ENCODE measurements around the gene POLR1H. TPM values are rescaled to one million over a fixed set of nuclear protein-coding genes. Genes with fewer than 3 reads are reported as not detected.
A peak's percentile ranks its signal among the peaks of the same experiment; 100 is the strongest.

Gene POLR1H
- total and polyA plus RNA-seq, 2 experiments from 2014 or later, result 28.1 to 93.6 TPM

- H2AFZ ChIP-seq, result peak overlapping the region; percentile 99
- peak; percentile 80 for ATAC-seq
- peaks cover 72% of the 10 kb centered on the region for H3K27me3 Mint-ChIP-seq (ENCODE audit: insufficient read depth, low read depth, poor library complexity)
These were observed 40.7 kb downstream of the POLR1H start for GRCh38 chr6:30101444-30102413.

DNA sequence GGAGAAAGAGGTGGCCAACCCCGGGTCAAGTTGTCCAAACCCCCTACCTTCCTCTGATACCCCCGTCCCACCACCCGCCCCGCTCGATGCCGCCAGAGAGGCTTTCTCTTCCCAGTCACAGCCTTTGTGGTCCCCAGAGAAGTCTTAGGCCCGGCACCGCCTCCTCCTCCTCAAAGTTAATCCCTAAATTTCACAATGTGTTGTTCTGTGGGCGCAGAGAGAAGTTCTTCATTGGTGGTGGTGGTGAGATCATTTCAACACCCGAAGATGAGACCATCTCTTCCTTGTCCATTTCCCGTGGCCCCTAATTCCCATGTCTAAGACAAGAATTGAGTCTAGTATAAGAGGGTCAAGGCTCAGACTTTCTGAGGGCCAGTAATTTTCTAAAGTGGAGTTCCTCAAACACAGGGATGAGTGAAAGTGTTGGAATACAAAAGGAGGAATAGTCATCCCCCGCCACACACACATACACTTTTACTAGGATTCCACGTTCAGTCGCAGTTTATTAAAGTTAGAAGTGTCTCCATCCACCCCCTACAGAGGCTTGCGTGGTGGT lies 41.4 kb downstream of the POLR1H start:
- Histone ChIP-seq H2AFZ (peak overlapping the region; percentile 58), H3K36me3 (ENCODE audit: insufficient read depth) (no peaks in the 10 kb centered on the region), H3K79me2 (replicated peaks; ENCODE audit: insufficient read depth) (no peaks in the 10 kb centered on the region), H3F3A (replicated peaks; ENCODE audit: low read depth) (peaks cover 5% of the 10 kb centered on the region; the same call in 1 of the 2 replicates), H3K27me3 (ENCODE audit: insufficient read depth) (peaks cover 83% of the 10 kb centered on the region), H3K9me2 (ENCODE audit: insufficient read depth) (no peaks in the 10 kb centered on the region), H3K4me1 (ENCODE audit: insufficient read depth) (peaks cover 28% of the 10 kb centered on the region), H4K20me1 (replicated peaks; ENCODE audit: insufficient read depth) (no peaks in the 10 kb centered on the region), H3K4me2 (peak overlapping the region; percentile 93), H3K4me3 (peak overlapping the region; percentile 78), H3K27ac (ENCODE audit: low read depth) (no peak overlapping the region)
- peak; percentile 7 for ATAC-seq
- H3K36me3 Mint-ChIP-seq (ENCODE audit: low read depth), result no peaks in the 10 kb centered on the region; the same call in 2 of the 3 replicates
- DNase-seq (ENCODE audit: low spot score), result peak; percentile 53
- TF ChIP-seq REST (IDR thresholded peaks at IDR 0.05; ENCODE audit: unreplicated experiment), result no peak
- no peak for TF ChIP-seq ZNF331 (CRISPR knock-in tag; IDR thresholded peaks at IDR 0.05; ENCODE audit: low read depth)
- TF ChIP-seq ETS1 (IDR thresholded peaks at IDR 0.05), result no peak
- no peak for TF ChIP-seq EZH2phosphoT487 (IDR thresholded peaks at IDR 0.05; ENCODE audit: unreplicated experiment)
- H3K4me3 Mint-ChIP-seq, result peak overlapping the region; percentile 81
- peaks cover 73% of the 10 kb centered on the region for H3K27me3 Mint-ChIP-seq (ENCODE audit: insufficient read depth, low read depth, poor library complexity)
- H3K27ac Mint-ChIP-seq, result no peak overlapping the region
- peaks cover 34% of the 10 kb centered on the region for H3K4me1 Mint-ChIP-seq
- H3K9me3 Mint-ChIP-seq, result no peaks in the 10 kb centered on the region; the same call in 2 of the 3 replicates

More at GRCh38 chr6:30101444-30102413, 40.7 kb downstream of the POLR1H start:
- Mint-ChIP-seq H3K36me3 (ENCODE audit: low read depth) (no peaks in the 10 kb centered on the region; the same call in 2 of the 3 replicates), H3K27ac (no peak overlapping the region), H3K4me1 (peaks cover 34% of the 10 kb centered on the region), H3K9me3 (no peaks in the 10 kb centered on the region; the same call in 2 of the 3 replicates), H3K4me3 (peak overlapping the region; percentile 81)
- Histone ChIP-seq H3K36me3 (ENCODE audit: insufficient read depth) (no peaks in the 10 kb centered on the region), H3K27ac (ENCODE audit: low read depth) (no peak overlapping the region), H3F3A (replicated peaks; ENCODE audit: low read depth) (peaks cover 5% of the 10 kb centered on the region; the same call in 1 of the 2 replicates), H3K27me3 (ENCODE audit: insufficient read depth) (peaks cover 91% of the 10 kb centered on the region), H3K9me2 (ENCODE audit: insufficient read depth) (no peaks in the 10 kb centered on the region), H3K4me2 (peak overlapping the region; percentile 93), H3K4me1 (ENCODE audit: insufficient read depth) (peaks cover 28% of the 10 kb centered on the region), H3K79me2 (replicated peaks; ENCODE audit: insufficient read depth) (no peaks in the 10 kb centered on the region), H4K20me1 (replicated peaks; ENCODE audit: insufficient read depth) (no peaks in the 10 kb centered on the region), H3K4me3 (peak overlapping the region; percentile 78)
- DNase-seq (ENCODE audit: low spot score), result peak; percentile 96
- no peak for TF ChIP-seq ZNF114 (CRISPR knock-in tag; IDR thresholded peaks at IDR 0.05)
- 0 out of 4 replicates have a peak, but pooled peaks of 1 of the 2 experiments have one; percentile 12 for TF ChIP-seq CTCF (conservative IDR thresholded peaks at IDR 0.05; ENCODE audit: low read depth in 2 of 2)
- TF ChIP-seq POLR2AphosphoS5 (IDR thresholded peaks at IDR 0.05; ENCODE audit: low read depth), result peak; percentile 68
- no peak for TF ChIP-seq JUNB (IDR thresholded peaks at IDR 0.05; ENCODE audit: unreplicated experiment)
- no peak for TF ChIP-seq STAT1 (IDR thresholded peaks at IDR 0.05; ENCODE audit: unreplicated experiment)

All from GM23338 (cell line).